NCI-H2196 treated with DMSO at 0.1 percent for 48 hours (cell line): ENCODE data around the gene RANBP3L.
"Not testable (repeated sequence)": the region's sequence is repeated elsewhere in the genome, so short reads cannot be mapped to it uniquely, and the experiment has no call there.

Experiments
- DNase-seq: peaks from one replicate; lab custom pipeline; 2025; ENCODE audit not compliant: unreplicated experiment; lab: John Stamatoyannopoulos, UW

Gene RANBP3L

DNA sequence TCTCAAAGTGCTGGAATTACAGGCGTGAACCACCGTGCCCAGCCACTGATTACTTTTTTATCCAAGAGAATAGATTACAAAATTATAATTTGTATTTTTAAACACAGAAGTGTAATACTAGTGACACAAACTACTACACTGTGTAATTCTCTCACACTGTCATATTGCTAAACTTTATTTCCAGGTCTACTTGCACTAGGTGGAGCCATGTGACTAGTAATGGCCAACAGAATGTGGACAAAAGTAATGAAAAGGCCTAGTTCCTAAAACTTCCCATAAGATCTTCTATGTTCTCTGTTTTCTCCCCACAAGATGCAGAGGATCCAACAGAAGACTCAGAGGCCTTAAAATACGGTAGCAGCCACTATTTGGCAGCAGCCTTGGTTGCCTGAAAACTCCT lies 87.3 kb downstream of the RANBP3L start:
- no peak for DNase-seq

DNA sequence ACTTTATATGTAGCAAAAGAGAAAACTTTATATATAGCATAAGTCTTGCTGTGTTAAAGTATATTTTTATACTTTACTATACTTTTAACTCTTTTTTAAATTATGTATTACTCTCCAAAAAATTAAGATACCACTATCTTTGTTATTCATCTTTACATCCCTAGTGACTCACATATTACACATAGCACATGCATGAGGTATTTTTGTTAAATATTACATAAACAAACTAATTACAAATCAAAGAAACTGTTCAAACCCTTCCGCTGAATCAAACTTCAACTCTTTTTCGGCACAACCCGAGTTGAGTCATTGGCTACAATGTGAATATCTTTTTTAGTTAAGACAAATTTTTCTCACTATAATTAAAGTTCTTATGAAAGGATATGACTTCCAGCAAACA lies 92.0 kb downstream of the RANBP3L start:
- no peak for DNase-seq

DNA sequence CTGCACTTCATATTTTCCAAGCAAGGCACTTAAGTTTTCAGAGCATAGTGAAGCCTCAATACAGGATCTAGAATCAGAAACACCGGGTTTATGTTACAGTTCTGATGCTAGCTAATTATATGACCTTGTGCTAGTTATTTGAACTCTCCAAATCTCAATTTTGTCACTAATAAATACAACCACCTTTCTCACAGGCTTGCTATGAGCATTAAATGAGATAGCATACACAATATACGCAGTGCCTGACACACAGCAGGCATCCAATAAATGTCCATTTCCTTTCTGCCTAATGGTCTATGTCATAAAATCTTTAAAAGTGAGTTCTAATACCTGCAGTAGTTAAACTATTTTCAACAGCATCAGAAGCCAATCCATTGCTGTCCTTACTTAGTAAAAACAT lies 92.9 kb downstream of the RANBP3L start:
- DNase-seq = no peak

DNA sequence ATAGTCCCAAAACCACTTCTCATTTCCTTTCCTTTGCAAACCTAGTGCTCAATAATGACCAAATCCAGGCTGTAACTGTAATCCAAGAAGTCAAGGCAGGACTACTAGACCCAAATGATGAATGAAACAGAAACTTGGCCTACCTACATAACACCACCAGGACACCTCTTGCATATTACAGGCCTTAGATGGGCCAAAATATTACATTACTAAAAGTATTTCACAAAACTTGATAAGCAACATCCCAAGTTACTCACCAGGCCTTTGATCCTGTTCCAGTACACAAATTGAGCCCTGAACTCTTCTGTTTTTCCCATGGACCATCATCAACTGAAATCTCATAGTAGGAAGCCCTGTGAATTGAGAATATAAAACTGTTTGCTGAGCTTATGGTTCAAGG lies 94.8 kb downstream of the RANBP3L start:
- DNase-seq = no peak

DNA sequence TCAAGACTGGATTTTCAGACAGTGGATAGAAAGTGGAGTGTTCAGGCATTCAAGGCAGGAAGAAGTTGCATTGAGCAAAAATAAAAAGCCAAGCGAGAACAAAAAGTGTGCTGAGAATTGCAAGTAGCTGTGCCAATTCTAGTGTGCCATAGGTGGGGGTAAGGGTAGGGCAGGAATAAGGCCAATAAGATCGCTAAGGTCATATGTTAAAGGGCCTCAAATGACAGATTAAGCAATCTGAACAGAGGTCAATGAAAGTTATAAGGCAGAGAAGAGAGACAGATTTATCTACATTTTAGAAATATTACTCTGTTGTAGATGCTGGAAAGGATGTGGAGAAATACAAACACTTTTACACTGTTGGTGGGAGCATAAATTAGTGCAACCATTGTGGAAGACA lies 96.4 kb downstream of the RANBP3L start:
- no peak for DNase-seq

DNA sequence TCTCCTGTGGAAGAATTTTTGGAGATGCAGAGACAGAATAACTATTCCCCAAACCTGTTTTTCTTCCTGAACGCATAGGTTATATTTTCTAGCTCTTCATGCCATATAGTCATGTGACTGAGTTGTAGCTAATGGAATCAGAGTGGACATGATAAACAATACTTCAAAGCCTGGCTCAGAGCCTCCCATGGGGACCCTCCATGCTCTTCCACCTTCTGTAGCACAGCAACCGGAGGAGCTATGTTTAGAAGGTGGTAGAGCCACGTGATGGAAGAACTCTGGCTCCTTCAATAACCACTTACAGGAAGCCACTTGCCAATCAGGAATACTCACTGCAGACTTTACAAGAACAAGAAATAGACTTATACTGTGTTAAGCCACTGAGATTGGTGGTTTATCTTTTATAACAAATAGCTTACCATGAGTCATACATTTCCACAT lies 99.2 kb downstream of the RANBP3L start:
- DNase-seq = no peak

DNA sequence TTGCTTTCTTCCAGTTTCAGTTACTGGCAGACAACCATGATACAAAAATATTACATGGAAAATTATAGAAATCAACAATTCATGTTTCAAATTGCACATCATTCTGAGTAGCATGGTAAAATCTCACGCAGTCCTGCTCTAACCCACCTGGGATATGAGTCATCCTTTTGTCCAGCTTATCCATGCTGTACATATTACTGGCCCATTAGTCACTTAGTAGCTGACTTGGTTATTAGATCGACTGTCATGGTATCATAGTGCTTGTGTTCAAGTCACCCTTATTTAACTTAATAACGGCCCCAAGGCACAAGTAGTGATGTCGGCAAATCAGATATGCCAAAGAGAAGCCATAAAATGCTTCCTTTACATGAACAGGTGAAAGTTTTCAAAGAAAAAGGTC lies 101.2 kb downstream of the RANBP3L start:
- no peak for DNase-seq

DNA sequence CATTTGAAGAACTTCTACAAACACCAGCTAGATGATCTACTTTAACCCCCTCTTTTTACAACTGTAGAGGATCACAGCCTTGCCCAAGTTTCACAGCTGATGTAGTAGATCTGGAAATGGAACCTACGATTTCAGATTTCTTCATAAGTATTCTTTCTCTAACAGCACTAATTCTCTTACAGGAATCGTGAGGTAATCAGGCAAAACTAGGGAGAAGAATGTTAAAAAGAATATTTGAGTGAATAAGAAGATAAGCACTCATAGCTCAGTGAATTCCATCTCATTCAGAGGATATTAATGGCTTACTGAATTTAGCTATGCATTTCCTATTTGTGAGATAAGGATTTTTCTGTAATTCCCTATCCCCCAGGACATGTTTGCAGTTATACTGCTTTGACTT lies 102.1 kb downstream of the RANBP3L start:
- DNase-seq = no peak

DNA sequence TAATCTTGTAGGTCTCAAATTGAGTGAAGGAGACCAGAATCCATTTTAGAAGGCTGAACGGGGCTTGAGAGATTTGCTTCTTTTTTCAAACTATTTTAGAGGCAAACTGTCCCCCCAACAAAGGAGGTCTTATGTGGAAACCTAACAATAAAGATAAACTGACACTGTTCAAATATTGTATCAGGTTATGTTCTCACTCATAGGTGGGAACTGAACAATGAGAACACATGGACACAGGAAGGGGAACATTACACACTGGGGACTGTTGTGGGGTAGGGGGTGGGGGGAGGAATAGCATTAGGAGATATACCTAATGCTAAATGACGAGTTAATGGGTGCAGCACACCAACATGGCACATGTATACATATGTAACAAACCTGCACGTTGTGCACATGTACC lies 102.9 kb downstream of the RANBP3L start:
- DNase-seq = not testable (repeated sequence)
